WTC11 (cell line): Measurements from ENCODE around the gene ALKBH6. TPM values are rescaled to one million over a fixed set of nuclear protein-coding genes. Genes with fewer than 3 reads are reported as not detected.

Experiments used
- E2F5 ChIP-seq: sonication (generic); formaldehyde crosslinking; IDR thresholded peaks from 2 replicates; pipeline ENCODE4 v1.8.1; 2022; ENCODE audit warnings: mild to moderate bottlenecking, moderate library complexity, missing genetic modification reagents
- EMX1 ChIP-seq: fragments of 250-450 bp; sonication (Bioruptor Pico); IDR thresholded peaks from 2 replicates; pipeline ENCODE4 v1.8.0; 2021; ENCODE audit warnings: mild to moderate bottlenecking
- ERG ChIP-seq: fragments of 250-450 bp; sonication (Bioruptor Pico); IDR thresholded peaks from 2 replicates; pipeline ENCODE4 v1.8.0; 2021; ENCODE audit warnings: mild to moderate bottlenecking
- FOXK1 ChIP-seq: sonication (generic); formaldehyde crosslinking; IDR thresholded peaks from 2 replicates; pipeline ENCODE4 v1.8.0; 2022; ENCODE audit warnings: mild to moderate bottlenecking, moderate library complexity, missing genetic modification reagents
- FOXP4 ChIP-seq: sonication (generic); formaldehyde crosslinking; IDR thresholded peaks from 2 replicates; pipeline ENCODE4 v1.8.0; 2022; ENCODE audit warnings: mild to moderate bottlenecking, missing genetic modification reagents
- HMGA2 ChIP-seq: fragments of 250-450 bp; sonication (Bioruptor Pico); IDR thresholded peaks from 2 replicates; pipeline ENCODE4 v1.4.0; 2021; ENCODE audit warnings: mild to moderate bottlenecking, moderate library complexity
- NFE2L1 ChIP-seq: sonication (generic); formaldehyde crosslinking; IDR thresholded peaks from 2 replicates; pipeline ENCODE4 v1.8.1; 2023; ENCODE audit warnings: missing genetic modification reagents
- NR1H2 ChIP-seq: sonication (generic); formaldehyde crosslinking; IDR thresholded peaks from 2 replicates; pipeline ENCODE4 v1.9.0; 2021; ENCODE audit warnings: mild to moderate bottlenecking, moderate library complexity, missing genetic modification reagents
- PRDM15 ChIP-seq: sonication (generic); formaldehyde crosslinking; IDR thresholded peaks from 2 replicates; pipeline ENCODE4 v1.8.0; 2022; ENCODE audit warnings: missing genetic modification reagents
- SMAD4 ChIP-seq: sonication (generic); formaldehyde crosslinking; IDR thresholded peaks from 2 replicates; pipeline ENCODE4 v1.8.0; 2022; ENCODE audit warnings: mild to moderate bottlenecking, missing genetic modification reagents
- SP1 ChIP-seq: sonication (generic); formaldehyde crosslinking; conservative IDR thresholded peaks from 2 replicates; pipeline ENCODE4 v1.8.1; 2022; ENCODE audit warnings: missing genetic modification reagents
- TCF7 ChIP-seq: sonication (generic); formaldehyde crosslinking; IDR thresholded peaks from 2 replicates; pipeline ENCODE4 v1.8.0; 2022; ENCODE audit warnings: mild to moderate bottlenecking, low read depth, missing genetic modification reagents, moderate library complexity
- TEAD4 ChIP-seq: sonication (generic); formaldehyde crosslinking; IDR thresholded peaks from 2 replicates; pipeline ENCODE4 v1.8.0; 2022; ENCODE audit warnings: mild to moderate bottlenecking, missing genetic modification reagents
- ZBTB21 ChIP-seq: sonication (generic); formaldehyde crosslinking; IDR thresholded peaks from 2 replicates; pipeline ENCODE4 v1.8.1; 2023; ENCODE audit warnings: mild to moderate bottlenecking, missing genetic modification reagents, borderline replicate concordance
- ZNF317 ChIP-seq: sonication (generic); formaldehyde crosslinking; IDR thresholded peaks from 2 replicates; pipeline ENCODE4 v1.8.1; 2023; ENCODE audit warnings: low read depth, mild to moderate bottlenecking, moderate library complexity, missing genetic modification reagents, borderline replicate concordance
- ZNF532 ChIP-seq: fragments of 250-450 bp; sonication (Bioruptor Pico); IDR thresholded peaks from 2 replicates; pipeline ENCODE4 v1.9.0; 2021; ENCODE audit warnings: mild to moderate bottlenecking, borderline replicate concordance
- total RNA-seq: library from RNA; stranded (reverse); gene quantifications from 3 replicates; pipeline ENCODE4 v1.2.3, GENCODE V29; 2021
- TF ChIP-seq, protein P1 (sequence below): sonication (generic); formaldehyde crosslinking; IDR thresholded peaks from 2 replicates; pipeline ENCODE4 v1.8.0; 2022; ENCODE audit warnings: mild to moderate bottlenecking, missing genetic modification reagents
- TF ChIP-seq, protein P2 (sequence below): fragments of 250-450 bp; sonication (Bioruptor Pico); IDR thresholded peaks from 2 replicates; pipeline ENCODE4 v1.9.0; 2021; ENCODE audit warnings: mild to moderate bottlenecking
- TF ChIP-seq, protein P3 (sequence below): sonication (generic); formaldehyde crosslinking; IDR thresholded peaks from 2 replicates; pipeline ENCODE4 v1.8.1; 2023; ENCODE audit warnings: mild to moderate bottlenecking, missing genetic modification reagents
- TF ChIP-seq, protein P4 (sequence below): fragments of 250-450 bp; sonication (Bioruptor Pico); IDR thresholded peaks from 2 replicates; pipeline ENCODE4 v2.1.2; 2022; ENCODE audit warnings: mild to moderate bottlenecking, moderate library complexity

The ALKBH6 gene
- total RNA-seq, 1 experiment from 2014 or later = 28.1 TPM

GRCh38 chr19:36054119-36054732, 40.2 kb upstream of the ALKBH6 start, which contains the start of gene THAP8 (continued):
- TF ChIP-seq, protein P1, sequence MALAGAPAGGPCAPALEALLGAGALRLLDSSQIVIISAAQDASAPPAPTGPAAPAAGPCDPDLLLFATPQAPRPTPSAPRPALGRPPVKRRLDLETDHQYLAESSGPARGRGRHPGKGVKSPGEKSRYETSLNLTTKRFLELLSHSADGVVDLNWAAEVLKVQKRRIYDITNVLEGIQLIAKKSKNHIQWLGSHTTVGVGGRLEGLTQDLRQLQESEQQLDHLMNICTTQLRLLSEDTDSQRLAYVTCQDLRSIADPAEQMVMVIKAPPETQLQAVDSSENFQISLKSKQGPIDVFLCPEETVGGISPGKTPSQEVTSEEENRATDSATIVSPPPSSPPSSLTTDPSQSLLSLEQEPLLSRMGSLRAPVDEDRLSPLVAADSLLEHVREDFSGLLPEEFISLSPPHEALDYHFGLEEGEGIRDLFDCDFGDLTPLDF (CRISPR knock-in tag) = peak; percentile 75; the same call in 1 of the 2 replicates
- no peak for TF ChIP-seq HMGA2 (CRISPR knock-in tag)
- TF ChIP-seq NFE2L1 (CRISPR knock-in tag) = peak; percentile 68; the same call in 1 of the 2 replicates
- TF ChIP-seq E2F5 = no peak; the same call in 1 of the 2 replicates
- TF ChIP-seq TCF7 = no peak
- TF ChIP-seq, protein P2, sequence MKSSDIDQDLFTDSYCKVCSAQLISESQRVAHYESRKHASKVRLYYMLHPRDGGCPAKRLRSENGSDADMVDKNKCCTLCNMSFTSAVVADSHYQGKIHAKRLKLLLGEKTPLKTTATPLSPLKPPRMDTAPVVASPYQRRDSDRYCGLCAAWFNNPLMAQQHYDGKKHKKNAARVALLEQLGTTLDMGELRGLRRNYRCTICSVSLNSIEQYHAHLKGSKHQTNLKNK (CRISPR knock-in tag) = no peak
- no peak for TF ChIP-seq ZNF532 (CRISPR knock-in tag)
- no peak for TF ChIP-seq TEAD4 (CRISPR knock-in tag)
- peak; percentile 75 for TF ChIP-seq FOXK1 (CRISPR knock-in tag)
- TF ChIP-seq, protein P3, sequence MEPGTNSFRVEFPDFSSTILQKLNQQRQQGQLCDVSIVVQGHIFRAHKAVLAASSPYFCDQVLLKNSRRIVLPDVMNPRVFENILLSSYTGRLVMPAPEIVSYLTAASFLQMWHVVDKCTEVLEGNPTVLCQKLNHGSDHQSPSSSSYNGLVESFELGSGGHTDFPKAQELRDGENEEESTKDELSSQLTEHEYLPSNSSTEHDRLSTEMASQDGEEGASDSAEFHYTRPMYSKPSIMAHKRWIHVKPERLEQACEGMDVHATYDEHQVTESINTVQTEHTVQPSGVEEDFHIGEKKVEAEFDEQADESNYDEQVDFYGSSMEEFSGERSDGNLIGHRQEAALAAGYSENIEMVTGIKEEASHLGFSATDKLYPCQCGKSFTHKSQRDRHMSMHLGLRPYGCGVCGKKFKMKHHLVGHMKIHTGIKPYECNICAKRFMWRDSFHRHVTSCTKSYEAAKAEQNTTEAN (CRISPR knock-in tag) = peak; percentile 76; the same call in 1 of the 2 replicates
- no peak for TF ChIP-seq PRDM15 (CRISPR knock-in tag)
- no peak for TF ChIP-seq ERG (CRISPR knock-in tag)
- no peak for TF ChIP-seq ZNF317 (CRISPR knock-in tag)
- TF ChIP-seq, protein P4, sequence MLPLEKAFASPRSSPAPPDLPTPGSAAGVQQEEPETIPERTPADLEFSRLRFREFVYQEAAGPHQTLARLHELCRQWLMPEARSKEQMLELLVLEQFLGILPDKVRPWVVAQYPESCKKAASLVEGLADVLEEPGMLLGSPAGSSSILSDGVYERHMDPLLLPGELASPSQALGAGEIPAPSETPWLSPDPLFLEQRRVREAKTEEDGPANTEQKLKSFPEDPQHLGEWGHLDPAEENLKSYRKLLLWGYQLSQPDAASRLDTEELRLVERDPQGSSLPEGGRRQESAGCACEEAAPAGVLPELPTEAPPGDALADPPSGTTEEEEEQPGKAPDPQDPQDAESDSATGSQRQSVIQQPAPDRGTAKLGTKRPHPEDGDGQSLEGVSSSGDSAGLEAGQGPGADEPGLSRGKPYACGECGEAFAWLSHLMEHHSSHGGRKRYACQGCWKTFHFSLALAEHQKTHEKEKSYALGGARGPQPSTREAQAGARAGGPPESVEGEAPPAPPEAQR (CRISPR knock-in tag) = no peak
- no peak for TF ChIP-seq EMX1 (CRISPR knock-in tag)
- TF ChIP-seq ZBTB21 (CRISPR knock-in tag) = peak; percentile 86
- TF ChIP-seq NR1H2 = no peak
- peak; percentile 92 for TF ChIP-seq FOXP4 (CRISPR knock-in tag)
- TF ChIP-seq SP1 (CRISPR knock-in tag) = peak; percentile 64; the same call in 1 of the 2 replicates
- TF ChIP-seq SMAD4 = no peak
